GM18507 (cell line): ENCODE results near the gene TNFRSF25.
"Not testable (repeated sequence)": the region's sequence is repeated elsewhere in the genome, so short reads cannot be mapped to it uniquely, and the experiment has no call there.

ENCODE experiments used
- DNase-seq: peaks from one replicate; pipeline ENCODE4 v3.0.0; 2011; ENCODE audit warnings: low read depth; ENCODE audit not compliant: insufficient read length; ENCODE audit errors: extremely low spot score
- FAIRE-seq: peaks from 2 replicates; lab custom pipeline; 2011; peaks lifted over from hg19 to GRCh38; lab: Jason Lieb, UNC

Gene TNFRSF25

GRCh38 chr1:6503884-6504602 lies 38.1 kb upstream of the TNFRSF25 start:
- FAIRE-seq (no peak), DNase-seq (no peak)

- FAIRE-seq: no peak
- no peak for DNase-seq
Observed at GRCh38 chr1:6502000-6502891, 36.3 kb upstream of the TNFRSF25 start.

- FAIRE-seq (no peak), DNase-seq (no peak)
Observed at GRCh38 chr1:6501279-6501813, 35.4 kb upstream of the TNFRSF25 start.

GRCh38 chr1:6500544-6501278 lies 34.7 kb upstream of the TNFRSF25 start:
- DNase-seq: no peak
- FAIRE-seq: no peak

GRCh38 chr1:6499296-6499695 lies 33.3 kb upstream of the TNFRSF25 start:
- DNase-seq: no peak
- FAIRE-seq: no peak

GRCh38 chr1:6498576-6499111 lies 32.7 kb upstream of the TNFRSF25 start:
- no peak for DNase-seq
- no peak for FAIRE-seq

- DNase-seq: no peak
- FAIRE-seq: no peak
Observed at GRCh38 chr1:6497867-6498575, 32.0 kb upstream of the TNFRSF25 start.

- DNase-seq: no peak
- FAIRE-seq: no peak
Observed at GRCh38 chr1:6497215-6497866, 31.4 kb upstream of the TNFRSF25 start.

- FAIRE-seq (no peak), DNase-seq (no peak)
Observed at GRCh38 chr1:6496890-6497214, 30.9 kb upstream of the TNFRSF25 start.

- FAIRE-seq (no peak), DNase-seq (no peak)
Observed at GRCh38 chr1:6496365-6496721, 30.4 kb upstream of the TNFRSF25 start.

- no peak for DNase-seq
Observed at GRCh38 chr1:6495540-6496364, 29.8 kb upstream of the TNFRSF25 start.

GRCh38 chr1:6495041-6495441 lies 29.1 kb upstream of the TNFRSF25 start:
- no peak for FAIRE-seq
- DNase-seq: no peak

More at GRCh38 chr1:6495540-6496364, 29.8 kb upstream of the TNFRSF25 start:
- no peak for FAIRE-seq

GRCh38 chr1:6494627-6495026 lies 28.7 kb upstream of the TNFRSF25 start:
- DNase-seq: no peak
- no peak for FAIRE-seq

- not testable (repeated sequence) for DNase-seq, FAIRE-seq
Observed at GRCh38 chr1:6493834-6494223, 27.9 kb upstream of the TNFRSF25 start.

- FAIRE-seq: no peak
- DNase-seq: no peak
Observed at GRCh38 chr1:6491966-6492365, 26.0 kb upstream of the TNFRSF25 start.

GRCh38 chr1:6491480-6491962 lies 25.5 kb upstream of the TNFRSF25 start, which contains the start of gene PLEKHG5:
TSS of gene PLEKHG5 (minus strand) at chr1:6491667. CDS start at chr1:6477571, 14,096 bp downstream.
- no peak for DNase-seq
- no peak for FAIRE-seq

- no peak for FAIRE-seq
- no peak for DNase-seq
Observed at GRCh38 chr1:6491081-6491449, 25.1 kb upstream of the TNFRSF25 start.
